IMR-90 (cell line): ENCODE data around the gene DOCK1.

Source experiments
- POLR2A ChIP-seq: IDR thresholded peaks from 2 replicates; pipeline ENCODE4 v1.6.1; 2012; ENCODE audit warnings: mild to moderate bottlenecking, low read depth, low read length
- TF ChIP-seq, protein P1 (sequence below): conservative IDR thresholded peaks from 2 replicates; pipeline ENCODE4 v1.5.1; 2012; ENCODE audit warnings: mild to moderate bottlenecking, low read depth, low read length, improper control_type of control experiment

- TF ChIP-seq, protein P1, sequence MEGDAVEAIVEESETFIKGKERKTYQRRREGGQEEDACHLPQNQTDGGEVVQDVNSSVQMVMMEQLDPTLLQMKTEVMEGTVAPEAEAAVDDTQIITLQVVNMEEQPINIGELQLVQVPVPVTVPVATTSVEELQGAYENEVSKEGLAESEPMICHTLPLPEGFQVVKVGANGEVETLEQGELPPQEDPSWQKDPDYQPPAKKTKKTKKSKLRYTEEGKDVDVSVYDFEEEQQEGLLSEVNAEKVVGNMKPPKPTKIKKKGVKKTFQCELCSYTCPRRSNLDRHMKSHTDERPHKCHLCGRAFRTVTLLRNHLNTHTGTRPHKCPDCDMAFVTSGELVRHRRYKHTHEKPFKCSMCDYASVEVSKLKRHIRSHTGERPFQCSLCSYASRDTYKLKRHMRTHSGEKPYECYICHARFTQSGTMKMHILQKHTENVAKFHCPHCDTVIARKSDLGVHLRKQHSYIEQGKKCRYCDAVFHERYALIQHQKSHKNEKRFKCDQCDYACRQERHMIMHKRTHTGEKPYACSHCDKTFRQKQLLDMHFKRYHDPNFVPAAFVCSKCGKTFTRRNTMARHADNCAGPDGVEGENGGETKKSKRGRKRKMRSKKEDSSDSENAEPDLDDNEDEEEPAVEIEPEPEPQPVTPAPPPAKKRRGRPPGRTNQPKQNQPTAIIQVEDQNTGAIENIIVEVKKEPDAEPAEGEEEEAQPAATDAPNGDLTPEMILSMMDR, result no peak
- no peak for TF ChIP-seq POLR2A
These were observed 19.1 kb downstream of the DOCK1 start for GRCh38 chr10:126924180-126924914.
